ENCODE results near the gene ADD1. TPM values are rescaled to one million over a fixed set of nuclear protein-coding genes. Genes with fewer than 3 reads are reported as not detected.

ADD1 gene
- total and polyA plus RNA-seq, 2 donors (not counting 1 experiment from before 2014, with no cell fraction given), result 164 to 171 TPM

DNA sequence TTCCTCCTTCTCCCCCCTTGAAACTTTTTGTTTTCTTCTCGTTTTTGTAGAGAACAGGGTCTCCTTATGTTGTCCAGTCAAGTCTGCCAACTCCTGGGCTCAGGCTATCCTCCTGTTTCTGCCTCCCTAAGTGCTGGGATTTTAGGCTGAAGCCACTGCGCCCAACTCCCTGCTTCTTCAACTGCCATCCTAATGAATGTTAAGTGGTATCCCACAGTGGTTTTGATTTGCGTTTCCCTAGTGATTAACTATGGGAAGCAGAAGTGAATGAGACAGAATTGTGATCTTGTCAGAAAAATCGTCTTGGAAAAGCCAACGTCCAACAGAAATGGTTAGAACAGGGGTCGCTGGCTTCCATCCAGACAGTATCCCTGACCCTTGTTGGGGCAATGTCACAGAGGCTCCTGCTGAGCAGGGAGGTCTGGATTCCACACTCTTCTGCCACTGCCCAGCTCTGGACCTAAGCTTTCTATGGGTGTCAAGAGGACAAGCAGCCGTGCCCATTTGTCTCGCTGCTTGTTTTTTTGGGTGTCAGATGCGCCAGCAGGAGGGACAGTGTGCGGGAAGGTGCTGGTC is 869 bp upstream of the ADD1 start:
- Histone ChIP-seq H3K4me3 (replicated peaks in 1 of 4; ENCODE audit: control extremely low read depth in 1 of 4, insufficient read depth in 1 of 4, low read depth in 3 of 4, low read length in 4 of 4) (peak overlapping the region; percentile 59 to 84 (median 82)), H3K9ac (ENCODE audit: insufficient read depth, low read length) (peak overlapping the region; percentile 83), H4K20me1 (ENCODE audit: control insufficient read depth, extremely low read depth, insufficient read depth, low read length) (no peaks in the 10 kb centered on the region), H3K27me3 (ENCODE audit: control insufficient read depth, insufficient read depth, low read length) (no peaks in the 10 kb centered on the region), H3K4me2 (ENCODE audit: extremely low read depth, insufficient read depth, low read length) (peak overlapping the region; percentile 100), H3K4me1 (ENCODE audit: control insufficient read depth, extremely low read depth, insufficient read depth, low read length) (peaks cover 9% of the 10 kb centered on the region), H3K36me3 (ENCODE audit: control insufficient read depth, insufficient read depth, low read length) (no peaks in the 10 kb centered on the region), H3K79me2 (ENCODE audit: control insufficient read depth, insufficient read depth, low read length) (peaks cover 39% of the 10 kb centered on the region), H3K9me3 (ENCODE audit: control insufficient read depth, insufficient read depth, low read depth, low read length) (no peaks in the 10 kb centered on the region), H2AFZ (ENCODE audit: low read length) (peak overlapping the region; percentile 62), H3K27ac (ENCODE audit: insufficient read depth, low read length) (peak overlapping the region; percentile 79)
- DNase-seq (ENCODE audit: low read depth in 2 of 2), result peak in 1 of 2 donors; percentile 10
- TF ChIP-seq, protein P1, sequence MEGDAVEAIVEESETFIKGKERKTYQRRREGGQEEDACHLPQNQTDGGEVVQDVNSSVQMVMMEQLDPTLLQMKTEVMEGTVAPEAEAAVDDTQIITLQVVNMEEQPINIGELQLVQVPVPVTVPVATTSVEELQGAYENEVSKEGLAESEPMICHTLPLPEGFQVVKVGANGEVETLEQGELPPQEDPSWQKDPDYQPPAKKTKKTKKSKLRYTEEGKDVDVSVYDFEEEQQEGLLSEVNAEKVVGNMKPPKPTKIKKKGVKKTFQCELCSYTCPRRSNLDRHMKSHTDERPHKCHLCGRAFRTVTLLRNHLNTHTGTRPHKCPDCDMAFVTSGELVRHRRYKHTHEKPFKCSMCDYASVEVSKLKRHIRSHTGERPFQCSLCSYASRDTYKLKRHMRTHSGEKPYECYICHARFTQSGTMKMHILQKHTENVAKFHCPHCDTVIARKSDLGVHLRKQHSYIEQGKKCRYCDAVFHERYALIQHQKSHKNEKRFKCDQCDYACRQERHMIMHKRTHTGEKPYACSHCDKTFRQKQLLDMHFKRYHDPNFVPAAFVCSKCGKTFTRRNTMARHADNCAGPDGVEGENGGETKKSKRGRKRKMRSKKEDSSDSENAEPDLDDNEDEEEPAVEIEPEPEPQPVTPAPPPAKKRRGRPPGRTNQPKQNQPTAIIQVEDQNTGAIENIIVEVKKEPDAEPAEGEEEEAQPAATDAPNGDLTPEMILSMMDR (conservative IDR thresholded peaks at IDR 0.05 in 1 of 2, IDR thresholded peaks at IDR 0.05 in 1 of 2; ENCODE audit: low read depth in 1 of 2, low read length in 2 of 2), result no peak
- TF ChIP-seq EZH2 (IDR thresholded peaks at IDR 0.05; ENCODE audit: low read length, missing control alignments), result no peak

DNA sequence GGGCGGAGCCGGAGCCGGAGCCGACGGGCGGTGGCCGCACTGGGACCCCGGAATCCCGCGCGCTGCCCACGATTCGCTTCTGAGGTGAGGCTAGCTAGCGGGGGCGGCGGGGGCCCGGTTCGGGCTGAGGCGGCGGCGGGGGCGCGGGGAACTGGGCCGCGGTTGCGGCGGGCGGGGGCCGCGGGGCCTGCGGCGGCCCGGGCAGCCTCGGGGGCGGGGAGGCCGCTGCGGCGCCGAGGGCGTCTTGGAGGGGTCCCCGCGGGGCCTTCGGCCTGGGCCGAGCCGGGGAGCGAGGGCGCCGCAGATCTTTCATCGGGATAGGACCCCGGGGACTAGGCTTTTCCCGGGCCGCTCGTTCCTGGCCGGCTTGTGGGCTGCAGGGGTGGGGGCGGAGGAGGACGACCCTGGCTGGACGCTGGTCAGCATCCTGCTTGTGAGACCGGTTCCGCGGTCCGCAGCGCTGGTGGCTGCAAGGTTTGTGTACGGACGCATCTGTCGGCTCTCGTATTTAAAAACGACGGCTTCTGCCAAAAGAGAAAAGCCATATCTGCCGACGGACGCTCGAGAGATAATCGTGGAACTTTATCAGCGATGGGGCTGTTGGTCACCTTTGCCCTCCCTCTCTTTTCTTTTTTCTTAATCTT is 419 bp downstream of the ADD1 start:
- peak overlapping the region; percentile 72 for H3K9ac ChIP-seq (ENCODE audit: insufficient read depth, low read length)
- peaks cover 2% of the 10 kb centered on the region for H4K20me1 ChIP-seq (ENCODE audit: control insufficient read depth, extremely low read depth, insufficient read depth, low read length)
- no peak for TF ChIP-seq EZH2 (IDR thresholded peaks at IDR 0.05; ENCODE audit: low read length, missing control alignments)
- TF ChIP-seq, protein P1 (conservative IDR thresholded peaks at IDR 0.05 in 1 of 2, IDR thresholded peaks at IDR 0.05 in 1 of 2; ENCODE audit: low read depth in 1 of 2, low read length in 2 of 2), result no peak
- peak overlapping the region; percentile 82 to 89 (median 86) for H3K4me3 ChIP-seq (replicated peaks in 1 of 4; ENCODE audit: control extremely low read depth in 1 of 4, insufficient read depth in 1 of 4, low read depth in 3 of 4, low read length in 4 of 4)
- peaks cover 52% of the 10 kb centered on the region for H3K79me2 ChIP-seq (ENCODE audit: control insufficient read depth, insufficient read depth, low read length)
- no peaks in the 10 kb centered on the region for H3K27me3 ChIP-seq (ENCODE audit: control insufficient read depth, insufficient read depth, low read length)
- peaks cover 7% of the 10 kb centered on the region for H3K4me1 ChIP-seq (ENCODE audit: control insufficient read depth, extremely low read depth, insufficient read depth, low read length)
- H2AFZ ChIP-seq (ENCODE audit: low read length), result peak overlapping the region; percentile 19
- no peaks in the 10 kb centered on the region for H3K36me3 ChIP-seq (ENCODE audit: control insufficient read depth, insufficient read depth, low read length)
- peak overlapping the region; percentile 69 for H3K27ac ChIP-seq (ENCODE audit: insufficient read depth, low read length)
- peak overlapping the region; percentile 53 for H3K4me2 ChIP-seq (ENCODE audit: extremely low read depth, insufficient read depth, low read length)
- peak; percentile 25 to 39 for DNase-seq (ENCODE audit: low read depth in 2 of 2)
- H3K9me3 ChIP-seq (ENCODE audit: control insufficient read depth, insufficient read depth, low read depth, low read length), result no peaks in the 10 kb centered on the region

DNA sequence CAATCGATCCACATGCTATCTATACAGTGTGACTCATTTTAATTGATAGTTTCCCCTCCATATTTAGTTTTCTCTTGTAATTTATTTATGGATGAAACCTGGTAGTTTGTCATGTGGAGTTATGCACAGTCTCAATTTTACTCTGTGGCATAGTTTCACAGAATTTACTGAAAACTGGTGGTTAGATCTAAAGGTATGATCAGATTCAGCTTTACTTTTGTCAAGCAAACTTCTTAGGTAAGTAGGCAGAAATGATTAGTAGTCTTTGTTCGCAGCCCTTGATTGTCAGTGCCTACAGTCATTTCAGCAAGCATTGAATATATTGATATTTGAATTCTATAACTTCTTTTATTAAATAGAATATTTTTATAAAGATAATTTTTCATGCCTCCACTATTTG is 2.5 kb downstream of the ADD1 start:
- Histone ChIP-seq H3K9me3 (ENCODE audit: control insufficient read depth, insufficient read depth, low read depth, low read length) (no peaks in the 10 kb centered on the region), H3K4me3 (replicated peaks in 1 of 4; ENCODE audit: control extremely low read depth in 1 of 4, insufficient read depth in 1 of 4, low read depth in 3 of 4, low read length in 4 of 4) (peak overlapping the region in 2 of 4 experiments; percentile 22 to 87), H2AFZ (ENCODE audit: low read length) (no peak overlapping the region), H3K79me2 (ENCODE audit: control insufficient read depth, insufficient read depth, low read length) (peaks cover 70% of the 10 kb centered on the region), H3K36me3 (ENCODE audit: control insufficient read depth, insufficient read depth, low read length) (no peaks in the 10 kb centered on the region), H3K27ac (ENCODE audit: insufficient read depth, low read length) (no peak overlapping the region), H4K20me1 (ENCODE audit: control insufficient read depth, extremely low read depth, insufficient read depth, low read length) (peaks cover 2% of the 10 kb centered on the region), H3K4me2 (ENCODE audit: extremely low read depth, insufficient read depth, low read length) (peak overlapping the region; percentile 90), H3K9ac (ENCODE audit: insufficient read depth, low read length) (no peak overlapping the region), H3K4me1 (ENCODE audit: control insufficient read depth, extremely low read depth, insufficient read depth, low read length) (peaks cover 10% of the 10 kb centered on the region), H3K27me3 (ENCODE audit: control insufficient read depth, insufficient read depth, low read length) (no peaks in the 10 kb centered on the region)
- TF ChIP-seq, protein P1 (conservative IDR thresholded peaks at IDR 0.05 in 1 of 2, IDR thresholded peaks at IDR 0.05 in 1 of 2; ENCODE audit: low read depth in 1 of 2, low read length in 2 of 2), result no peak
- no peak for TF ChIP-seq EZH2 (IDR thresholded peaks at IDR 0.05; ENCODE audit: low read length, missing control alignments)
- DNase-seq (ENCODE audit: low read depth in 2 of 2), result no peak

Measured in fibroblast of lung (primary cell).